ENCODE measurements around the gene PIK3R6.

DNA sequence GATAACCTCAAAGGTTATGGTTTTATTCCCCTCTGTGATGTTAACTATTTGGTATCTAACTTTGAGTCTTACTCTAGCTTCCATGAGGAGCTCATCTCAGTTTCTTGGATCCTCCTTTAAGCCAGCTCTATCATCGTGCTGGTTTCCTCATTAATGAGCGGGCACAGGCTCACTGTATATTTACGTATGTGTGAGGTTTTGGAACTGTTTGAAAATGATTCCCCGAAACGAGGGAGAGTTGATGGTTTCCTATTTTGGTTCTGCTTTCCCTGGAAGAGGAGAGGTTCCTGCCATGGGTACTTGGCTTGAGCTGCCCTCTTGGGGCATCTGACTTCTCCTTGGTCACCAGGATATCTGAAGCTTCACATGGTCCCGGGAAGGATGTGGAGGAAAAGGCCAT is 32.7 kb upstream of the PIK3R6 start:
- TF ChIP-seq POLR2A (IDR thresholded peaks at IDR 0.05): no peak
- TF ChIP-seq, protein P1, sequence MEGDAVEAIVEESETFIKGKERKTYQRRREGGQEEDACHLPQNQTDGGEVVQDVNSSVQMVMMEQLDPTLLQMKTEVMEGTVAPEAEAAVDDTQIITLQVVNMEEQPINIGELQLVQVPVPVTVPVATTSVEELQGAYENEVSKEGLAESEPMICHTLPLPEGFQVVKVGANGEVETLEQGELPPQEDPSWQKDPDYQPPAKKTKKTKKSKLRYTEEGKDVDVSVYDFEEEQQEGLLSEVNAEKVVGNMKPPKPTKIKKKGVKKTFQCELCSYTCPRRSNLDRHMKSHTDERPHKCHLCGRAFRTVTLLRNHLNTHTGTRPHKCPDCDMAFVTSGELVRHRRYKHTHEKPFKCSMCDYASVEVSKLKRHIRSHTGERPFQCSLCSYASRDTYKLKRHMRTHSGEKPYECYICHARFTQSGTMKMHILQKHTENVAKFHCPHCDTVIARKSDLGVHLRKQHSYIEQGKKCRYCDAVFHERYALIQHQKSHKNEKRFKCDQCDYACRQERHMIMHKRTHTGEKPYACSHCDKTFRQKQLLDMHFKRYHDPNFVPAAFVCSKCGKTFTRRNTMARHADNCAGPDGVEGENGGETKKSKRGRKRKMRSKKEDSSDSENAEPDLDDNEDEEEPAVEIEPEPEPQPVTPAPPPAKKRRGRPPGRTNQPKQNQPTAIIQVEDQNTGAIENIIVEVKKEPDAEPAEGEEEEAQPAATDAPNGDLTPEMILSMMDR (IDR thresholded peaks at IDR 0.05): no peak
